GM19324 (cell line): ENCODE results near the gene ACSS1.

Source experiments
- ATAC-seq: cut with Tn5 transposase; IDR thresholded peaks from one replicate; pipeline ENCODE4 v1.9.1; 2021; ENCODE audit warnings: mild to moderate bottlenecking, moderate library complexity; ENCODE audit not compliant: unreplicated experiment, low FRiP score

The ACSS1 gene

DNA sequence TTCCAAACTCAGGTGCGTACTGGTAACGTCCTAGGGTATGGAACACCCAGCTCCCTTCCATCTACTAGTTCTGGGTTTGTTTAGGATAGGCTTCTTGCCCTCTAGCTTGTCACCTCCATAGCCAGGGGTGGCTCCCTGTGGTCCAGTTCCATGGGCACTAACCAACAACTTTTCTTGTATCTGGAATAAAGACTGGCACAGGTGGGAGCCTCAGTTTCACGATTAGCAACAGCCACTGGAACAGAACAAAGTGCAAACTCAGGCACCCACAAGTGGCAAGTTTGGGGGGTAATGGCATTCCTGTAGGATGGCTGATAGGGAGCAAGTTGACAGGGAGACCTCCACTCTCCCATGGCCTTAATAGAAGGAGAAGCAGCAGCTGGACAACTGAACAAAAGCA is 59.8 kb downstream of the ACSS1 start:
- ATAC-seq = no peak

DNA sequence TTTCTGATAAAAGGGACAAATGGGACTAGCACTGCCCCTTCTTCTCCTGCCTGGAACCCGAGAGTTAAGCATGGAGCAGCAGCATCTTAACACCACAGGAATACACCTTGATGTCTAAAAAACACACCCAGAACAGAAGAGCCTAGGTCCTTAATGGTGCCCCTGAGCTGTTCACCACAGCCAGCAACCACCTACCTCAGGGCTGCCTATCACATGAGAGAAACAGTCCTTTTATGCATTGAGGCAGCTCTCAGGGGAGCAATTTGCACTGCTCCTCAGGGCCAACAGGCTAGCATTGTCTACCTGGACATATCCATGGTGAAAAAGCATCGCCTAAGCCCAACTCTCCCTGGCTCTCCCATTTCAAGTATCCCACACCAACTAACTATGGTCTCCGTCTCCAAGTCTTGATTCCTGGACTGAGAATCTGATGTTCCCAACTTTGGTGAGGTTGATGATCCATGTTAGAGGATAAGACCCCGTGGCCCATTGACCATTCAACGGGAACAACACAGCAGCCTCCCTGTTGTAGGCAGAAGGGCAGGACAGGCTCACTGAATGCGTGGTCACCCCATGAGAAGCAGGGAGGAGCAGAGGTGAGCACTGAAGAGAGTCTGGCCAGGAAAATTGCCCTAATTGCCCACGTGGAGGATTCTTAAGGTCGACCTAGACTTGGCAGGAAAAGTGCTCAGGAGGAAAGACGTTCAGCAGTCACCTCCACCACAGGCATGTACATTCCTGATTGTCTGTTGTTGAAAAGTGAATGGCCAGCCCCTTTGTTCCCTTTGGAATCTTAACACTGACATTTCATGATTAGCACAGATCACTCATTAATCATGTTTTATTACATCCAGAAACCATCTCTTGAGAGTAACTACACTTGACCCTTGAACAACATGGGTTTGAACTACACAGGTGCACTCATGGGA is 61.2 kb downstream of the ACSS1 start:
- no peak for ATAC-seq

DNA sequence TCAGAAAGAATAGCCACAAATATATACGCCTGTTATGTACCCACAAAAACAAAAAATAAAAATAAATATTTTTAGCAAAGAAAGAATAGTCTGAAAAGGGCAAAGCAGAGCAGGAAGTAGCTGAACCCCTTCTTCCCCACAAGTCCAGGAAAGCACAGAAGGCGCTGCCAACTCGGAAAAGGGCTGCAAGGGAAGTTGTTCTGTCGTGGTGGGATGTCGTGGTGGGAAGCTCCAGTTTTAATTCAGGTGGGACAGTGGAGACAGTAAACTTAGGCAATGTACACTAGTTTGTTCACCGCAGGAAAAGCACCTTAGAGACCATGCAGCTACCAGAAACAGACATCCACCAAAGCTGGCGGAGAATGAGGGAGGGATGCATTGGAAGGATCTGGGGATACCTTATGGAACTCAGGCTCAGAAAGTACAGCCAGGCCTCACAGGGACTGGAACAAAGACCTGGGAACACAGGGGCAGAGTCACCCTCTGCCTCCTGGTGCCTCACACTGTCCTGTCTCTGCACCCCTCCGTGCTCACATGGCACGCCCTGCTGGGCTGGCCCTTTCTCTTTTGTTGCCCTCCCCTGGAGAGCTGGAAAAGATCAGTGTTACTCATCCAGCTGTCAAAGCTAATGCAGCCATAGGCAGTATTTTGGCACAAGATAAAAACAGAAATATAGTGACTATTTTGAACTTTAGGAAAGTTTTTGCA is 62.0 kb downstream of the ACSS1 start:
- no peak for ATAC-seq

DNA sequence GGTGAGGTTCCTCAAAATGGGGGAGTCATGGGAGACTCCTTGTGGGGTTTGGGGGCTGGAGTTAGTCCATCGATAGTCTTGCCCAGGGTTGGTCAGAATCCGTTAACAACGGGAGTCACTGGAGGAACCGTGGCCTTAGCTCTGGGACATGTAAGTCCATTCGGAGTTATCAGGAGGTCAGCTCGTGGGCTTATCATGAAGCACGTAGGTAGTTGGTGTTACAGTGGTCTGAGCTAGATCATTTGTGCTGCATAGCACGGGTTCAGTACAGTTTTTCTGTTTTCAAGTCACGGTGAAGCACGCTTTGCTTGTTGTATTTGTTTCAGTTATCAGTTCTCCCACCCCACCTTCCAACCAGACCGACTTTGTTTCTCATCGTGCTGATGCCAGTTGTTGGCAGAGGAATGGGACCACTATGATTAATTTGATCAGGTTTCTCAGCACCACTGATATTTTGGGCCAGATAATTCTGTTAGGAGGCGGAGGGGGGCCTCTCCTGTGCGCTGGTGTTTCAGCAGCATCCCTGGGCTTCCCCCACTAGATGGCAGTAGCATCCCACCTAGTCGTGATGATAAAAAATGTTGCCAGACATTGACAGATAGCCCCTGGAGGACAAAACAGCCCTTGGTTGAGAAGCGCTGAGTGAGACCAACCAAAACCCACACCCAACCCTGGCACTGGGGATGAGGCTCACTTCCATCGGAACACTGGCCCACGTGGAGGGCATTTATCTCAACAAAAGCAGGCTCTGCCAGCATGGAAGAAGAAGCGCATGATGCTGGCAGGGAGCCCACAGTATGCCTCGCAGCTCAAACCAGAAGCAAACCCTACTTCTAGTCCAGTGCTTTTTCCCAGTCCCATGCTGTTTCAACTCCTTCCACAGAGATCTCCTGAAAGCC is 63.2 kb downstream of the ACSS1 start:
- ATAC-seq = peak; percentile 22

DNA sequence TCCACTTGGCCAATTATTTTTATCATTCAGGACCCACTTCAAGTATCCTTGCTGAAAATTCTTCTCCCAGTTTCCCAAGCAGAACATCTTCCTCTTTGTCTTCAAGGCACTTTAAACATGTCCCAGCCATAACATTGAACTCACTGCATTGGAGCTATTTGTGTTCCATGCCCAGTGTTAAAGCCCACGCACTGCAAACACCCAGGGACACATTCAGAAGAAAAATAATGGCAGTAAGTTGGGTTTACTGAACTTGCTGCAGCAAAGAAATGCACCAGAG is 63.8 kb downstream of the ACSS1 start:
- no peak for ATAC-seq

DNA sequence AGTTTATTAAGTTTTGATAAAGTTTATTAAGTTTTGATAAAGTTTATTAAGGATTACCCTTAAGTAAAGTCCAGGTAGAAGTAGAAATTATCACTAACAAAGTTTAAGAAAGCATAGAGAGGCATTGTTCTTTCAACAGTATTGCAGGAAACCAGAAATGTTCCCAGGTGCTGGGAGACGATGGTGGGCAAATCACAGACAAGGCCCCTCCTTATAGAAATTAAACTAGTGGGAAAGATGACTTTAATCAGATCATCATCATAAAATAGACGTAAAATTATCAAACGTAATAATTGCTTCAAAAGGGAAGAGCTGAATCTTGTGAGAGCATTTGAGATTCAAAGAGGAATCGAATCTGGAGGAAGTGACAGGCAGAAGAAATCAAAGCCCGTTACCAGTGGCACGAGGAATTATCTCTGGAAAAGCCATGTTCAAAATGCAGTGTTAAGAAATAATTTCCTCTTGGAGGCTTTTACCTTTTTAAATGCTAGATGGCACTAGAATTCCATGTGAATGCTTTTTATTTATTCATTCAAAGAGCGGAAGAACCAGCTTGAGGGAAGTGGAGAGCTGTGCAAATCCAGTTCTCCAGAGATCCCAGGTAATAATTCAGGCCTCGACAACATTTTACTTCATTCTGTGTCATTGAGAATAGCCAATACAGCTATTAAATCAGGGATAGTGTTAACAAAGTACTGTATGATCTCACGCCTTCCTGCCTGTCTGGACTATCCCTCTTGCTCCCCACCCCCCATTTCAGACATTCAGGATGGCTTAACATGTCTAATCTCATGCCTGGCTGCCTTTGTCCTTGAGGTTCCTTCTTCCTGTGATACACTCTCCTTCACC is 64.4 kb downstream of the ACSS1 start:
- no peak for ATAC-seq

DNA sequence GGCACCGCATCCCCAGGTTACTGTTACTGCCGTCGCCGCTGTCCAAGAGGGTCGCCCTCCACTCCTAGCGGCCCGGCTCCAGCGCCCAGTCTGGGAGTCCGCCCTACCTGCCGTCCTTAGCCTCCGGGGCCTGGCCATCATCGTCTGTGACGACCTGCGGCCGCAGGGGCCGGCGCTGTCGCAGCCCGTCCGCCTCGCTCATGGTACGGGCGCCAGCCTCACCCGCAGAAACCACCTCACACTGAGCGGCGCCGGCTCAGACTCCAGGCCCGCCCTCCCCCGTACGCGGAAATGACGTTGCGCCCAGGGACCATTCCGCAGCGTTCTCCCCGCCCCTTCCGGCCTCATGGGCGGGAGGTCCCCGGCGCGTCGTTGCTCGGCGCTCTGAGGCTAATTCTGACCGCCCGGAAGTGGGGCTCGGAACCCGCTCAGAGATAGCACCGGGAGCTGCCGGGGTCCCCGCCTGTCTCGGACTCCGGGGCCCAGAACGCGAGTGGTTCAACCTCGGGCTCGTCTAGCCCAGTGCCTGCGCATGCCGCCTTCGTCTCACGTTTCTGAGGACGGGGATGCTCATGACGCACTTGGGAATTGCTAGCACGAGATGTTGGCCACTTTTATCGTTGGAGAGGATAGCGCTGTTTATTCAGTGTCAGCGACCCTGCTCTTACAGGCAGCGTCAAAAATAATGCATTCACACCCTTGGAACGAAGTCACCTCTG is 65.3 kb downstream of the ACSS1 start, which contains the start of gene APMAP:
TSS of gene APMAP (minus strand) at position 265 of the 719 bp plus-strand sequence. CDS start at position 202, 63 bp downstream.
- ATAC-seq = peak; percentile 97

DNA sequence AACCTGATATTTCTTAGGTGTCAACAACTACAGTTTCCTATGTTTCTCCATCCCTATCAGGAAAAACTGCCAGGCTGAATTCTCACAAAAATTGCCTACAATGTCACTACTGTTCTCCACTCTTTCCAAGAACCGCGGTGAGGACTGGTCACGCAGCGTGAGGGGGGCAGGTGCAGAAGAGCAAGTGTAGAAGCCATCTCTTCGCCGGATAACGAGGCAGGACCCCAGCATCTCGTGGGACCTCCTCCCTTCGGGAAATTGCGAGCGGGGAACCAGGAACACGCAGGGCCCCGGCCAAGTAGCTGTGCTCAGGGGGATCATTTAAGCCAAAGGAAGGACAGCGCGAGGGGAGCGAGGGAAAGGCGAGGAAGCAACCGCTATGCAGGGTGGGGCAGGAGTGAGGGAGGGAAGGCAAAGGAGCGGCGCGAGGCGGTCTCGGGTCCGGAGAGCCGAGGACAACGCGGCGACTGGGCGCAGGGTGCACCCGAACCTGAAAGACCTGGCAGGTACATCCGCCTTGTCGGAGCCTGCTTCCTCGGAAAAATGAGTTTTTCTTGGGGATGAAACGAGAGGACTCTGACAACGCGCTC is 65.9 kb downstream of the ACSS1 start:
- ATAC-seq = peak; percentile 23

DNA sequence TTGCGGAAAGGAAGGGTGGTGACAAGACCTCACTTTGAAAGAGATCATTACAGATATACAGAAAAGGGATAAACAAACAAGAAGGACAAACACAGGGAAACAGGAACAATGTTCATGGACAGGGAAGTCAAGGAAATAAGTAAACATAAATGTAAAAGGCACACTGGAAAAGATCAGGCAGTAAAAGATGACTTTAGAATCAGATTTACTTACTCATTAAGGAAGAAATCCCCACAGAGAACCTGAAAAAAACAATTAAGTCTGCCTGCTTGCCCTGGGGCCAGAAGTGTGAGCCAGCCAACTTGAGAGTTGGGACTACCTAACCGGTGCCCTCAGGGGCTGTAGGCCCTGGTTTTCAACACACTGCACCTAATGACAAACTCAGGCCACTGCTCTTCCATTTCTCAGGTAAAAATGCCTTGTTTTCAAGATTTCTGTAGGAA is 67.1 kb downstream of the ACSS1 start:
- ATAC-seq = no peak

DNA sequence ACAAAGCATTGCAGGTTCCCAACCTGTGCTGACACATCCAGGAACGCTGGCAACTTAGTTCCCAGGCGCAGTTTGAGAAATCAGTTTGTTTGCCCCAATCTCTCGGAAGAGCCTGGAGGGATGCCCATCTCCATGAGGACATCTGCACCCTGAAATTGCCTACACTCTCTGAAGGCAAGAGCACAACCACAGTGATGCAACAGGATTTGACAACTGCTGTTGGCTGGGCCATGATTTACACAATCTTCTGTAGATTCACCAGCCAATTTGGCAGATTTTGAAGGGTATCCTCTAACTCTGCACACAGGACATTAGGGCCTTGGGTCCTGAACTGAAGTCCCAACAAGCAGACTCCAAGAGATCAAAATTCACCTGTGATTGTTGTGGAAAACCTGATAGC is 68.8 kb downstream of the ACSS1 start:
- no peak for ATAC-seq

DNA sequence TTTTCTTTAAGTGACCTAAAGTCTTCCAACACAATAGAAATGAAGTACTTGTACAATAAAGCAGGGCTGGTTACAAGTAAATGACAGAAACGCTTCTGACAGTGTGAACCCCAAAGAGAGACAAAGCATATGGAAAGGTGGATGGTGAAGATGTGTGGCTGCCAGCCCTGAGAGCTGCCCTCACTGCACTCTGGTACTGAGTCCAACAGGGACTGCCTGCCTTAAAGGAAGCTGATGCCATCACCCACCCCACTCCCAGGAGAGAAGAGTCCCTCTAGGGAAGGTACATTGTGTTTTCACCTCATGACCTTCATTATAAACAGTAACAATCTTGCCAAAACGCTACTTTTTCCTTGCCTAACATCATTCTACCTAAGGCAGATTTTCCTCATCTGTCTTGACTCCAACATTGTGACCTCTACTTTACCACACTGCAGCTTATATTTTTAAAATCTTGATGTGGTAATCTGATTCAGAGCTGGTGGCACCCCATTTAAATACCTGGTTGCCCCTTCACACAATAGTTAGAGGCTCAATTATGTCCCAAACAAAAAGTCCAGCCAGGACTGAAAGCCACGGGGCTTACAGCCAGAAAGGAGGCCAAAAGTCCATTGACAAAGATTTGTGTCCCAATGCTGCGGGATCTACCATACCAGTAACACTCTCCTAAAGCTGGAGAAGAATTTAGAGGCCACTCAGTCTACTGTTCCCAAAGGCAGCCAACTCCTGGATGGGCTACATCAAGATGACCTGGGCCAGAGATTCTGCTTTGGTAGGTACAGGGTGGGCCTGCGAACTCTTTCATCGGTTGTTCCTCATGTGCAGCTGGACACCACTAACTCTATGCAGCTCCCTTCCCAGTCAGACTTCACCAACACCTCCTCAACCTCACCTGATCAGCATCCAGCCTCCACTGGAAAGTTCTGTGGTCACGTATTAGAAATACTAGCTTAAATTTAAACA is 69.8 kb downstream of the ACSS1 start:
- ATAC-seq = no peak

DNA sequence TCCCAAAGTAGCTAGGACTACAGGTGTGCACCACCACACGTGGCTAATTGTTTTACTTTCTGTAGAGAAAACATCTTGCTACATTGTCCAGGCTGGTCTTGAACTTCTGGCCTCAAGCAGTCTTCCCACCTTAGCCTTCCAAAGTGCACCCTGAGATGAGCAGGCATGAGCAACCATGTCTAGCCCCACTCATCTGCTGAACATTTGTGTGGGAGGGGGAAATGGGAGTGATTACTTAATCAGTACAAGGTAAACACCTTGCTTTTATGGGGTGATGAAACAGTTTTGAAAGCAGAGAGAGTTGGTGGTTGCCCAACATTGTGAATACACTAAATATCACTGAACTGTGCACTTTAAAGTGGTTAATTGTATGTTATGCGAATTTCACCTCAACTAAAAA is 70.7 kb downstream of the ACSS1 start:
- ATAC-seq = no peak

DNA sequence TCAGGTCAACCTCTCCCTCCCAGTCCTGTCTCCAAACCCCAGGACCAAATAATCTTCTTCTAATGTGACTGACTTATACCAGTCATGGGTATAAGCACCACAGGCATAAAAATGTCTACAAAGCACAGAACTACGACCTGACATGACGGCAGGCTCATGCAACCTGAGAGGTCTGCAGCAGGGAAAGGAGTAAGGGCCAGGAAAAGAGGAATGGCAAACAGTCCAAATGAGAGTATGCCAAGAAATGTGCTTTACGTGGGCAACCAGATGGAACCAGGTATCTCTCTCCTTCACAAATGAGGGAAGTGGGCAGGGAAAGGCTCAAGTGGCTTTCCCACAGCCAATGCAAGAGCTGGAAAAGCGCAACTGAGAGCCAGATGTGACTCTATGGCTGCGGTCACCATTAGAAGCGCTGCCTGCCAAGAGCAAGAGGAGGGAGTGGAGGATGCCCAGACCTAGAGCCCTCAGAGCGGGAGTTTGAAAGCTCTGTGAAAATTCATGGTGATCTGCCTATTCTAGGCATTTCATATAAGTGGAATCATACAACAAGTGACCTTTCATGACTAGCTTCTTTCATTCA is 71.4 kb downstream of the ACSS1 start:
- no peak for ATAC-seq

DNA sequence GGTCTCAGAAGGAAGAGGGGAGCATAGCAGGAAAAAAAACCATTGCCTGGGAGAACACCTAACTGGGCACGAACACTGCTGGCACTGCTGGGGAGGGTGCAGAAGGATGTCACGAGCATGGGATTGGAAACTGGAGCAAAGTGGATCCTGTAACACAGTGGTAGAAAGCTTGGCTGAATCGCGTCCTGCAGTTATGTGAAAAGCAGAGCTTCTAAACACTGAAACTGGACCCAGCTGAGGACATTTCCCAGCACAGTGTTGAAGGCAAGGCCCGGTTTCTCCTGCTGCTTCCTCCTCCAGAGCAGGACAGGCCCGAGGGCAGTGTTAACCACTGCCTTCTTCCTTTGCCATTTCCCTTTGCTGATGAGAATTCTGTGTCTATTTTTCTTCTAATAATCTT is 72.1 kb downstream of the ACSS1 start:
- no peak for ATAC-seq

DNA sequence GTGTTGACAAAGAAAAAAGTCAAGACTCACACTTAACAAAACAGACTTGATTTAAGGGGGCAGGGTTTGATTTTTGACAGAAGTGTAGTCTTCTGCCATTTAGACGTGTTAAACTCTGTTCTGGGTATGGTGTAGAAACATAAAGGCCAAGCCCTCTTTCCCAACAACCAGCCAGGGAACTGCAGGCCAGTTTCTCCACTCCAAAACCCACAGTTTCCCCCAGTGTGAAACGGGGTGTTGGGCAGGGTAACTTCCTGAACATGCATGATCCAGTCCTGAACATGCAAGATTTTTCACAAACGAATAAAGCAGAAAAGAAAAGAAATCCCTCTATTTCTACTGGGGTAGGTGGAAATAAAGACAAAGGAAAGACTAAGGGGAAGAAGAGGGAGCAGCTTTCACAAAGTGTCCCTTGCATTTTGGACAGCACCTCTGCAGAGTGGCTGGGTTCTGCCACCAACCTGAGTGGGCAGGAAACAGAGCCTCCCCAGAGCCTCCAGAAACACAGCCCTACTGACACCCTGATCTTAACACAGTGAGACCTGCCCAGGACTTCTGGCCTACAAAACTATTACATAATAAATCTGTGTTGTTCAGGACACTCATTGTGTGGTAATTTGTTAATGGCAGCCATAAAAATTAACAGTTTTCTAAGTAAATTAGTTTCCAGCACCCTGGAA is 72.8 kb downstream of the ACSS1 start:
- no peak for ATAC-seq

DNA sequence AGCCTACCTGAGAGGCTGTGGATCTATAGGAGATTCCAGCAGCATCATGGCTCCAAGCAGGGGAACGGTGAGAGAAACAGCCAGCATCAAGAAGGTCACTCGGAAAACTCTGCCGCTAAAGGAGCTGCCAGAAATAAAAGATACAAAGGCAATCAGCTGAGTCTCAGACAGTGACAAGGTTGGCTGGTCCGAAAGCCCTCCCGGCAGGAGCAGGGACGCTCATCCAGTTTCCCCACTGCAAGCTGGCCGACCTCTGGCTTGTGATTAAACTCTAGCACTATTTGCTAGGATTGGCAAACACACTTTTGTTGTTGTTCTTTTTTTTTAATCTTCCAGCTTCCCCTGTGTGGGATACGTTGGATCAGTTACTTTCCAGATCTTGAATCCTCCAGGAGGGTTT is 74.0 kb downstream of the ACSS1 start:
- ATAC-seq = no peak

DNA sequence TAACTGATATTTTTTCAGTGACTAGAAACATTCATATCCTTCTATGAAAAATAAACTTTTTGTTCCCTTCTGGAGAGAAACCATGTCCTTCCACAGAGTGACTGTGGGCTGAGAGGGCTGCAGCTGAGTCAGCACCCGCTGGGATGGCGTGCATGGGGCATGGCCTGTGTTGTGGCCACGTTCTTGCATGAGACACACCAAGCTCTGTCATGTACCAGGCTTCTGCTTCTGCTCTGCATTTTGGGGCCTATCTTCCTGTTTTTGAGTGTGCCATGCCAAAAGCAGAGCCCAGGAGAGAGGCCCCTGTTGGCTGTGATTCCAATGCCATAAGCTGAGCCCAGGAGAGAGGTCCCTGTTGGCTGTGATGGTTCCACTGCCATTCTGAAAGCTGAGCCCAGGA is 76.1 kb downstream of the ACSS1 start:
- ATAC-seq = no peak
